K562 (cell line): Measurements from ENCODE around the gene AGPAT4. TPM values are rescaled to one million over a fixed set of nuclear protein-coding genes. Genes with fewer than 3 reads are reported as not detected.
A peak's percentile ranks its signal among the peaks of the same experiment; 100 is the strongest.

Experiments used
- ETV1 ChIP-seq: fragments of 450-650 bp; conservative IDR thresholded peaks from 2 replicates; pipeline ENCODE4 v1.6.1; 2016; ENCODE audit warnings: missing genetic modification characterization, control low read depth, low read depth, missing compliant biosample characterization
- EWSR1 ChIP-seq: fragments of 450-650 bp; IDR thresholded peaks from 2 replicates; pipeline ENCODE4 v1.6.1; 2018; ENCODE audit warnings: borderline replicate concordance, mild to moderate bottlenecking, low read depth, moderate library complexity; ENCODE audit not compliant: partially characterized antibody
- FOSL1 ChIP-seq: fragments of 200-800 bp; sonication (Bioruptor generic); conservative IDR thresholded peaks from 2 replicates; pipeline ENCODE4 v1.6.1; 2016; ENCODE audit warnings: missing genetic modification characterization, missing compliant biosample characterization
- HDAC1 ChIP-seq, 2 experiments: fragments of 450-650 bp; IDR thresholded peaks; 2 replicates each; pipeline ENCODE4 v1.6.1; 2016 to 2017; ENCODE audit warnings: inconsistent platforms in 1 of 2, mild to moderate bottlenecking in 1 of 2, moderate library complexity in 1 of 2
- HDAC3 ChIP-seq: fragments of 450-650 bp; IDR thresholded peaks from 2 replicates; pipeline ENCODE4 v1.6.1; 2018; ENCODE audit warnings: borderline replicate concordance, mild to moderate bottlenecking, moderate library complexity; ENCODE audit not compliant: partially characterized antibody
- L3MBTL2 ChIP-seq: fragments of 450-650 bp; IDR thresholded peaks from 2 replicates; pipeline ENCODE4 v1.6.1; 2016; ENCODE audit warnings: mild to moderate bottlenecking, moderate library complexity
- MLX ChIP-seq, 2 experiments: fragments of 450-650 bp in 1 of 2; sonication (generic) in 1 of 2; formaldehyde crosslinking; conservative IDR thresholded peaks; 2 replicates each; pipeline versions ENCODE4 v1.4.0 to v1.8.1; 2020 to 2022; ENCODE audit warnings: mild to moderate bottlenecking in 1 of 2, missing genetic modification reagents in 1 of 2
- NFIC ChIP-seq: fragments of 450-650 bp; IDR thresholded peaks from 2 replicates; pipeline ENCODE4 v1.6.1; 2017; ENCODE audit warnings: mild to moderate bottlenecking, inconsistent platforms
- NFRKB ChIP-seq: fragments of 450-650 bp; IDR thresholded peaks from 2 replicates; pipeline ENCODE4 v1.6.1; 2016; ENCODE audit warnings: low read depth
- SIN3A ChIP-seq, 2 experiments: fragments of 150-350 bp in 1 of 2; IDR thresholded peaks; 2 replicates each; pipeline ENCODE4 v1.6.1; 2011 to 2016; ENCODE audit warnings: borderline replicate concordance in 2 of 2, low read depth in 2 of 2, low read length in 2 of 2, mild to moderate bottlenecking in 2 of 2, moderate library complexity in 2 of 2; ENCODE audit not compliant: control insufficient read depth in 1 of 2
- SMAD4 ChIP-seq: fragments of 250-450 bp; sonication (Bioruptor Pico); conservative IDR thresholded peaks from 2 replicates; pipeline ENCODE4 v1.8.0; 2021; ENCODE audit warnings: inconsistent platforms, mild to moderate bottlenecking, moderate library complexity
- SMARCC2 ChIP-seq: fragments of 450-650 bp; IDR thresholded peaks from 2 replicates; pipeline ENCODE4 v1.6.1; 2017; ENCODE audit warnings: antibody characterized with exemption, moderate library complexity, mild to moderate bottlenecking, low read depth
- TAF9B ChIP-seq: fragments of 450-650 bp; IDR thresholded peaks from 2 replicates; pipeline ENCODE4 v1.6.1; 2018; ENCODE audit warnings: mild to moderate bottlenecking; ENCODE audit not compliant: partially characterized antibody
- TARDBP ChIP-seq: fragments of 450-650 bp; IDR thresholded peaks from 2 replicates; pipeline ENCODE4 v1.6.1; 2016
- TRIM24 ChIP-seq, 2 experiments: fragments of 450-650 bp; IDR thresholded peaks; 2 replicates each; pipeline ENCODE4 v1.6.1; 2016
- USF1 ChIP-seq: sonication (generic); formaldehyde crosslinking; IDR thresholded peaks from 2 replicates; pipeline ENCODE4 v1.9.0; 2022; ENCODE audit warnings: mild to moderate bottlenecking, missing genetic modification reagents
- ZEB2 ChIP-seq: fragments of 450-650 bp; IDR thresholded peaks from 2 replicates; pipeline ENCODE4 v1.6.1; 2016
- ZNF277 ChIP-seq: fragments of 250-450 bp; sonication (Bioruptor Pico); IDR thresholded peaks from 2 replicates; pipeline ENCODE4 v1.8.0; 2022; ENCODE audit warnings: inconsistent platforms, mild to moderate bottlenecking, moderate library complexity, borderline replicate concordance
- ZNF589 ChIP-seq: fragments of 200-800 bp; sonication (Bioruptor generic); IDR thresholded peaks from 2 replicates; pipeline ENCODE4 v1.6.1; 2016; ENCODE audit warnings: low read depth, missing genetic modification characterization, missing compliant biosample characterization
- polyA plus RNA-seq, 8 experiments: library from polyadenylated mRNA; depleted of rRNA in 4 of 8; stranded (reverse) in 5 of 8; unstranded in 3 of 8; fragments of >200 nt; fragmentation: Nextera tagmentation in 2 of 8; fragmentation: Illumina TruSeq in 1 of 8; extraction: Ambion mirVana in 2 of 8; extraction: Trizol in 1 of 8; gene quantifications; 2 replicates each; pipeline versions ENCODE4 v1.2.1 to v1.2.3, GENCODE V29; 2011 to 2014; ENCODE audit warnings: inconsistent platforms in 1 of 8, missing spikeins in 1 of 8
- total RNA-seq, 7 experiments: library from RNA; depleted of rRNA in 6 of 7; stranded (reverse); fragments of >200 nt in 6 of 7; fragmentation: Illumina TruSeq in 2 of 7; extraction: Trizol in 2 of 7; gene quantifications; 2 replicates each; pipeline versions ENCODE4 v1.2.1 to v1.2.3, GENCODE V29; 2011 to 2021; ENCODE audit warnings: low replicate concordance in 1 of 7

AGPAT4 gene
- total and polyA plus RNA-seq, 9 of the 15 experiments (the other 6 are each of a cell fraction or from before 2014, with no cell fraction given): 2.2 to 15.0 (median 5.7) TPM

- no peak for TF ChIP-seq MLX (CRISPR knock-in tag; conservative IDR thresholded peaks at IDR 0.05)
- TF ChIP-seq USF1: peak; percentile 13; the same call in 1 of the 2 replicates
- peak; percentile 53 for TF ChIP-seq HDAC3
- TF ChIP-seq L3MBTL2: peak; percentile 75
- peak; percentile 22; the same call in 1 of the 2 replicates for TF ChIP-seq NFIC
- no peak for TF ChIP-seq TARDBP
- TF ChIP-seq SMARCC2: peak; percentile 71; the same call in 1 of the 2 replicates
- TF ChIP-seq ETV1: 0 out of 2 replicates have a peak, but pooled peaks have one; percentile 21
- no peak for TF ChIP-seq ZNF277 (CRISPR knock-in tag)
- TF ChIP-seq FOSL1: peak; percentile 92
- peak; percentile 43; the same call in 1 of the 2 replicates for TF ChIP-seq SMAD4 (CRISPR knock-in tag)
- TF ChIP-seq SIN3A (IDR thresholded peaks at IDR 0.05; ENCODE audit: borderline replicate concordance in 2 of 2, control insufficient read depth in 1 of 2, low read depth in 2 of 2, low read length in 2 of 2): peak in 1 of 2 experiments; percentile 59; a peak in 1 of 4 replicates
- peak; percentile 89 for TF ChIP-seq NFRKB
- 0 out of 2 replicates have a peak, but pooled peaks have one; percentile 22 for TF ChIP-seq ZEB2
- TF ChIP-seq TAF9B: peak; percentile 100
- peak in 1 of 2 experiments; percentile 55; a peak in 1 of 4 replicates for TF ChIP-seq HDAC1 (IDR thresholded peaks at IDR 0.05)
- TF ChIP-seq TRIM24 (IDR thresholded peaks at IDR 0.05): peak; percentile 5 to 20; a peak in 1 of 4 replicates
- TF ChIP-seq ZNF589 (CRISPR knock-in tag): no peak
- no peak for TF ChIP-seq EWSR1
These were observed at the start of gene AGPAT4 (continued) for GRCh38 chr6:161273752-161274487.
